Embryonic facial prominence (tissue), 1 donor: ENCODE results near the gene ADARB2.

Experiments used
- DNase-seq: peaks from one replicate; pipeline ENCODE4 v3.0.0-alpha.2; 2016; ENCODE audit errors: extremely low spot score

ADARB2 gene

GRCh38 chr10:1570416-1571051, 166.8 kb downstream of the ADARB2 start:
- no peak for DNase-seq

DNA sequence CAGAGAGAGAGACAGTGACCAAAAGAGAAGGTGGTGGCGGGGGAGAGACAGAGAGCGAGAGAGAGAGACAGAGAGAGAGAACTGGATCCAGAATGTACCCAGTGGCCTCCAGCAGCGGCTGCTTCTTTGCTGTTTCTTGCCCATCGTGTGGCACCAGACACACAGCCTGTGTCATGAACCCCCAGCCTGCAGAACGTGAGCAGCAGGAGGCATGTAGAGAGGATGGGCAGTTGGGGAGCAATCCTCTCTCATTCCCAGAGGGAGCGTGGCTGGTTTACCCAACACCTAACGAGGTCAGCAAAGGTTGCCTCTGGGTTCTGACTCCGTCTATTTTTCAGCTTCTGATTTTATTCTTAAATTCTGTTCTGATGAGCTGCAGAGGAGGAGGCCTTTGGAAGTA, 168.1 kb downstream of the ADARB2 start:
- no peak for DNase-seq

DNA sequence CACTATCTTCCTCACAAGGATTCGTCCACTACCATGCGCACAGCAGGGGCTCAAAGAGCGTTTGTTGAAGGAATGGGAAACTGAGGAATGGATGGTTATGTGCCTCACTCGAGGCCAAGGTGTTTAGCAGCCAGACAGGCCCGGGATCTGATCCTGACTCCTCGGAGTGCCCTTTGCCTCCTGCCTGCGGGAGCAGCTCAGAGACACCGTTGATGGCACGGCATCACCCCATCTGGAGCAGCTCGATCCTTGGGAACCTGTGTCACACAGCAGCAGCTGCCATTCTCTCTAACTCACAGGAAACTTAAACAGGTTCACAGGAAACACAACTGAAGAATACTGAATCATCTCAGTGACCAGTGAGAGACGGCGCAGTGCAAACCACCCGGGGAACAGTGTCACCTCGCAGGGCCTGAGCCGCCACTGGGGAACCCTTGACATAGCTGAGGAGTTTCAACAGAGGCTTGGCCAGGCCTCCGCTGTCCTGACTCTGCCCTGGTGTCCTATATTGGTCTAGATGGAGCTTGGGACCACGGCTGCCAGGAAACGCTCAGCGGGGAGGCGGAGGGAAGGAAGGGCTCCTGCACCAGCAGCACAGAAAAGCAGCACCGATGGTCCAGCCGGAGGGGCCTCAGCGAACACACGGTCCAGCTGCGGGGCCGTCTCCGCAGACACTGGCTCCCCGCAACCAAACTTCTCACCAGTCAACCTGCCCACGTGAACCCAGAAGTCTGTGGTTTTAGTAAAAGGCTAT, 169.4 kb downstream of the ADARB2 start:
- DNase-seq = no peak

- no peak for DNase-seq
Measured at GRCh38 chr10:1567152-1567551, 170.2 kb downstream of the ADARB2 start.

- no peak for DNase-seq
Measured at GRCh38 chr10:1564791-1565190, 172.5 kb downstream of the ADARB2 start.

DNA sequence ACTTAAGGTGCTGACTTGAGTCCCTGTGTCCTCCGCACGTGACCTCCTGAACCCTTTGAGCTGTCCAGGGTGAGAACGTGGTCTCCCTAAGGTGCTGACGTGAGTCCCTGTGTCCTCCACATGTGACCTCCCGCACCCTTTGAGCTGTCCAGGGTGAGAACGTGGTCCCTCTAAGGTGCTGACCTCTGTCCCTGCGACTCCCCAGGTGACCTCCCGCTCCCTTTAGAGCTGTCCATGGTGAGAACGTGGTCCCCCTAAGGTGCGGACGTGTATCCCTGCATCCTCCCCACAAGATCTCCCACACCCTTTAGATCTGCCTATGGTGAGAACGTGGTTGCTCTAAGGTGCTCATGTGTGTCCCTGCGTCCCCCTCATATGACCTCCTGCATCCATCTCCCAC, 174.3 kb downstream of the ADARB2 start:
- no peak for DNase-seq

DNA sequence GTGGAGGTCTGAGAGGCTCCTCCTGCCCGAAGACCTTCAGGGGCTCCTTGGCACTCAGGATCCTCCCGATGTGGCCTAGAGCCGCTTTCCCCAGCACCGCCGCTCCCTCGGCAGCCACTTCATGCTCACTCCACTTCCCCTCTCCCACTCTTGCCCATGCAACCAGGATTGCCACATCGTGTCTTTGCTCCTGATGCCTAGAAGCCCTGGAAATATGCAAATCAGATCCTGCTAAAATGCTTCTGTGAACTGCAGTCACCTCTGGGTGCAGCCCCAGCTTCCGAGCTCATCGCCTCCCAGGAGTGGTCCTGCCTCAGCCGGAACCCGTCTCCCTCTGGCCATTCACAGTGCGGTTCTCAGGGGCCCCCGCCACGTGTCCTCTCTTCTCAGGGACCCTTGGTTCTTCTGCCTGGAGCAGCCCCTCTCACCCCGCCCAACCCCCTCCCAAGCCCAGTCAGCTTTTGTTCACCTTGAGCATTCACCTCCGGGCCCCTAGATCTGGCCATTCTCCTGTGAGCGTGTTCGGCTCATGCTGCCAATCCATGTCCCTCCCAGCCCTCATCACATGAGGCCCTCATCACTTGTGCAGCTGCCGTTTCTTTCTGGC, 175.5 kb downstream of the ADARB2 start:
- DNase-seq = no peak

DNA sequence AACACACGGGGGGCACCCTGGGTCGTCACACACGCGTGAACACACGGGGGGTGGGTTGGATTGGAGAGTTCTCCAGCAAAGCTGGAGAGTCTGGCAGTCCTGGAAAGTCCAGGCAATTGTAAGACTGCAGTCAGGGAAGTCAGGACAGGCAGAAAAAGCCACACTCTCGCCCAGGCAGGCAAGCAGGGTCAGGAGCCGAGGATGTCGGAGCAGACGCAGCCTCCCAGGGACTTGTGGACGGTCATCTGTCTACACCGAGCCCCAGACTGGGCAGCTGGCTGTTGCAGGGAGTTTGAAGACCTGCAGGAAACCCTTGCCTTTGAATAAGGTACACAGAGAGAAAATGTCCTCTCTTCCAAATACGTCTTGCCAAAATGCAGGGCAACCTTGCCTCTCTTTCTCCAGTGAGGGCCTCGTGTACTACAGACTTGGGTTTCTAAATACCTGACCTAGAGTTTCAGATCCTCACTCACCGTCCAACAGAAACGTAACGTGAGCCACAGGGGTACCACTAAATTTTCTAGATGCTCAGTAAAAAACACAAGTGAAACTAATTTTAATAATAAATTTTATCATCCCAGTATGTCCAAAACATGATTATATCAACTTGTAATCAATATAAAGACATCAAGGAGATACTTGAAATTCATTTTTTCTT, 176.7 kb downstream of the ADARB2 start:
- no peak for DNase-seq

GRCh38 chr10:1559761-1560160, 177.6 kb downstream of the ADARB2 start:
- no peak for DNase-seq

DNA sequence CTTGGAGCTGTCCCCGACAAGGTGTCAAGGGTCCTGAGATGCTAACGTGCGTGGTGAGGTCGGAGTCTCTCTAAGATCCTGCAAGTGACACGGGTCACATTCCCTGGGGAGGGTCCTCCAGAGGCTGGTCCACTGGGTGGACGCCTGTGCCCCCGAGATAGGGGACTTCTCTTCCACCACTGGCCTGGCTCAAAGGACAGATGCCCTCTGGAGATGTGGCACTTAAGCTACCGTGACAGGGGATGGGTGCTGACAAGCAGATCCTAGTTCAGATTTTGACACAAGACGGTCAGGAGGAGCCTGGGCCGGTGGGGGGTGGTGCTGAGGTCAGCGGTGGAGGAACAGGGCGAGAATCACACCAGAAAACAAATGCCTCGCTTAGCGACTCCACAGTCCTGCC, 178.0 kb downstream of the ADARB2 start:
- no peak for DNase-seq

- peak; percentile 12 for DNase-seq
Measured at GRCh38 chr10:1558906-1559305, 178.4 kb downstream of the ADARB2 start.

- DNase-seq = no peak
Measured at GRCh38 chr10:1557081-1557480, 180.2 kb downstream of the ADARB2 start.

DNA sequence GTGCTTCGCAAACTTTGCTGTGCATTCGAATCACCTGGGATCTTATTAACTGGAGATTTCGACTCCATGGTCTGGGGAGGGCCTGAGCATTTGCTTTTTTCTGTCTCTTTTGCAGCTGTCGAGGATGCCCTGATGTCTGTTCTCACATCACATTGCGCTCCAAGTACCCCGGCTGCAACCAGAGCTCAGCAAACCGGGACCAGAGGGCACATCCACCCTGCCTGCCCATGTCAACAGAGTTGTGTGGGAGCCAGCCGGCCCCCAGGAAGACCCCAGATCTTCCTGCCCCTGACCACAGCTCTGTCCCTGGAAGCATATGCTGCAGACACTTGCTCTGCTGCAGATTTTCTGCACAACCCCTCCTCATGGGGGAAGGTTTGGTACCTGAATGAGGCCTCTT, 180.8 kb downstream of the ADARB2 start:
- DNase-seq = no peak

DNA sequence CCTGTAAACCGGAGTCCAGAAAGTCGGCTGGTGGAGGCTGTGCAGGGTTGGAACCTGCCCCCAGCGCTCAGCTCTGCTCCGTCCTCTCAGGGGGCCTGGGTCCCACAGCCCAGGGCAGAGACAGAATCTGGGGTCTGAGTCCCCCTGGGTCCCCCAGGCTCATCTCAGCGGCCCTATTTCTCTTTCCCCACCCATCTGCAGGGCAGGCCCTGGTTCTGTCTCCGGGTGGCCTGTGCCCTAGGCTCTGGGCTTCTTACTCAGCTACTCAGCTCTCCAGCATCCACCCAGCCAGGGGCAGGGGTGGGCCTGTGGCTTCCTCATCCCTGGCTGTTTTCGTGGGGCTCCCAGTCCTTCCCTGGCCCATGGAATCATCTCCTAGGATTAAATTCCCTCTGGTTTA, 183.4 kb downstream of the ADARB2 start:
- no peak for DNase-seq

DNA sequence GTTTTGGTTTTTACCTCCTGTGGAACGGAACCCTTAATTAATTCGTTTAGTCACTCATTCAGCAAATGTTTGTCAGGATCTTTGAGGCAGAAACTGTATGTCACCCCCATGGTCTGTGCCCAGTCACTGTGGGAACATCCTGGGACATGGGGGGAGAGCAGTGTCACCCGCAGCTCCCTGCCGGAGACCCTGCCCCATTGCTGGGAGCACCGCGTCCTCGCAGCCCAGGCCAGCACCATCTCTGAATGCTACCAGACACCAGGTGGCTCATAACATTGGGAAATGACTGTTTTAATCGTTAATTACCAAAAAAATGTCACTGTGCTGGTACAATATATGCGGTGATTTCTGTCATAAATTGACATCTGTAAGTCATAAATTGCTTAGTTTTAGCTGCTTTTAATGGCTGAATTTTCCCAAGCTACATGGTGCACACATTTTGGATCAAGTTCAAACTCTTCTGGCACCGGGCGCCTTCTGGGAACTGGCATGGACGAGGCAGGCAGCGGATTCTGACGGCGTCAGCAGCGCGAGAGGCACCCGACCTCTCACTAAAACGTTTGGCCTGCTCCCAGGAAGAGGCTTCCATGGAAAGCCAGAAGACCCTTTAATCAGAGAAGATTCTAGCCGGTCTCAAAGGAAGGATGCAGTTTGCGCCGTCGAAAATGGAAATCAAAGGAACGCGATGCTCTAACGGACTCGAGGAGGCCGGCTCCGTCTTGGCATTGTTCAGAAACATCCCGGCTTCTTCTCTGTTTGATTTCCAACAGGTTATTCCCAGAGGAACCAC, 184.2 kb downstream of the ADARB2 start:
- no peak for DNase-seq

- no peak for DNase-seq
Measured at GRCh38 chr10:1552406-1552805, 184.9 kb downstream of the ADARB2 start.

- DNase-seq = no peak
Measured at GRCh38 chr10:1551636-1552338, 185.5 kb downstream of the ADARB2 start.

DNA sequence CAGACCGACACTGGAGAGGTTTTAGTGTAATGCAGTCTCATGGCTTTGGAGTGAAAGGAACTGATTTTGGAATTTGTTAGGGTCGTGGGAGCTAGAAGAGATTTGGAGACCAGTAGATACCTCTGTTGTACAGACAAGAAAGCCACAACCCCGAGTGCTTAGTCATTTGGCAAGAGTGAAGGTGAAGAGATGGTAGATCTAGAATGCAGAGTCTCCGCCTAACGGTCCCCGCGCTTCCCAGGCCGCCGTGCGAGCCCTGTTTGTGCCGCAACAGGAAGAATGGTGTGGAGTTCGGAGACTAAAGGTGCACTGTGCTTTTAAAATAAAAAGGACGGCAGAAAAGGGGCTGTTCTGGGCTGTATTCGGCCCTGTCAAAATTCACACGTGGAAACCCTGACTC, 186.7 kb downstream of the ADARB2 start:
- DNase-seq = no peak

DNA sequence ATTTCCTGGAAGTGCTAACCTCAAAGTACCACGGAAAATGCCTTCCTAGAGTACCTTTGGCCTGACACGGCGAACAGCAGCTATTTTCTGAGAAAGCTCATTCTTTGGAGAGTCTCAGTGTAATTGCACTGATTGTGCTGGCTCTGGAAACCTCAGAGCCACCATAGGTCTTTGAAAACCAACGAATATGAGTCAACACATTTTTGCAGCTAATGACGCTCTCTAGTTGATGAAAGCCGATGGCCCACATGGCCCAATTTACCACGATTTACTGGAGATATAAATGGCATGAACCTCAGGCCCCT, 187.1 kb downstream of the ADARB2 start:
- DNase-seq = no peak

GRCh38 chr10:1549591-1550290, 187.6 kb downstream of the ADARB2 start:
- DNase-seq = no peak

DNA sequence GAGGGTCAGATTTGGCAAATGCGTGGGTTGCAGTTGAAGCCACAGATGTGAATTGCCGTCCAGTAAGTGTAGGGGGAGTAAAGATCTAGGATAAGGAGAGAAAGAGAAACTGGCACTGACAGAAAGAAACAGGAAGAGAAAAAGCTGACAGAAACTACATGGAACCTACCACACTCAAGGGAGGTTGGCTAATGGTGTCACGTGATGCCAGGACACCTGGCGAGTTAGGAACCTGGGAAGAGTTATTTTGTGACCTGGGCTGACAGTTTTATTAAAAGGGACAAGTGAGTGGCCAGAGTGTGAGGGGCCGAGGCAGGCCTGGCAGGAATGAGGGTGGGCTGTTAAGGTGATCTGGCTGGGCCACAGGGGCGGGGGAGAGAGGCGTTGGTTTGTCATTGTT, 188.7 kb downstream of the ADARB2 start:
- DNase-seq = no peak
